AML-193 (cell line): ENCODE measurements around the gene RAB5A.
"Not testable (repeated sequence)": the region's sequence is repeated elsewhere in the genome, so short reads cannot be mapped to it uniquely, and the experiment has no call there.

ENCODE experiments used
- DNase-seq, 2 experiments: peaks; one replicate each; lab custom pipeline; 2025; lab: John Stamatoyannopoulos, UW

The RAB5A gene

GRCh38 chr3:19946832-19947548, at the start of gene RAB5A:
TSS of gene RAB5A (plus strand) at chr3:19947097. CDS start at chr3:19950899, 3,802 bp downstream.
- peak; percentile 96 to 97 for DNase-seq

GRCh38 chr3:19898721-19899120, 48.2 kb upstream of the RAB5A start:
- no peak for DNase-seq

- DNase-seq: no peak
Observed at GRCh38 chr3:19899264-19899663, 47.6 kb upstream of the RAB5A start.

GRCh38 chr3:19899833-19900232, 47.1 kb upstream of the RAB5A start:
- DNase-seq: not testable (repeated sequence)

GRCh38 chr3:19901337-19901736, 45.6 kb upstream of the RAB5A start:
- peak; percentile 40 to 60 for DNase-seq

- DNase-seq: peak; percentile 85 to 89
Observed at GRCh38 chr3:19901918-19902317, 45.0 kb upstream of the RAB5A start.

- no peak for DNase-seq
Observed at GRCh38 chr3:19903649-19904048, 43.2 kb upstream of the RAB5A start.

GRCh38 chr3:19907523-19907922, 39.4 kb upstream of the RAB5A start:
- no peak for DNase-seq

GRCh38 chr3:19911452-19911851, 35.4 kb upstream of the RAB5A start:
- DNase-seq: no peak

GRCh38 chr3:19917167-19917566, 29.7 kb upstream of the RAB5A start:
- no peak for DNase-seq

- no peak for DNase-seq
Observed at GRCh38 chr3:19920401-19921080, 26.4 kb upstream of the RAB5A start.

GRCh38 chr3:19931180-19931692, 15.7 kb upstream of the RAB5A start:
- DNase-seq: peak; percentile 61 to 67

- DNase-seq: peak; percentile 25 to 34
Observed at GRCh38 chr3:19931767-19932188, 15.1 kb upstream of the RAB5A start.

- no peak for DNase-seq
Observed at GRCh38 chr3:19932422-19932821, 14.5 kb upstream of the RAB5A start.

GRCh38 chr3:19934098-19934566, 12.8 kb upstream of the RAB5A start, which contains the start of gene EFHB:
TSS of gene EFHB (minus strand) at chr3:19934217. CDS start at chr3:19934018, 199 bp downstream.
- DNase-seq: no peak

- no peak for DNase-seq
Observed at GRCh38 chr3:19937459-19938294, 9.2 kb upstream of the RAB5A start.

GRCh38 chr3:19938295-19938627, 8.6 kb upstream of the RAB5A start:
- DNase-seq: no peak

GRCh38 chr3:19940643-19941042, 6.3 kb upstream of the RAB5A start:
- no peak for DNase-seq

GRCh38 chr3:19945534-19945933, 1.4 kb upstream of the RAB5A start:
- DNase-seq: no peak

GRCh38 chr3:19945969-19946831, 697 bp upstream of the RAB5A start:
- peak in 1 of 2 experiments; percentile 57 for DNase-seq

GRCh38 chr3:19947549-19948225, 790 bp downstream of the RAB5A start:
- DNase-seq: peak in 1 of 2 experiments; percentile 14
